ENCODE results near the gene FRS3. TPM values are rescaled to one million over a fixed set of nuclear protein-coding genes. Genes with fewer than 3 reads are reported as not detected.
A peak's percentile ranks its signal among the peaks of the same experiment; 100 is the strongest.

The FRS3 gene
- total and polyA plus RNA-seq, 9 of the 15 experiments (the other 6 are each of a cell fraction or from before 2014, with no cell fraction given), result 0.03 to 3.7 (median 1.6) TPM

DNA sequence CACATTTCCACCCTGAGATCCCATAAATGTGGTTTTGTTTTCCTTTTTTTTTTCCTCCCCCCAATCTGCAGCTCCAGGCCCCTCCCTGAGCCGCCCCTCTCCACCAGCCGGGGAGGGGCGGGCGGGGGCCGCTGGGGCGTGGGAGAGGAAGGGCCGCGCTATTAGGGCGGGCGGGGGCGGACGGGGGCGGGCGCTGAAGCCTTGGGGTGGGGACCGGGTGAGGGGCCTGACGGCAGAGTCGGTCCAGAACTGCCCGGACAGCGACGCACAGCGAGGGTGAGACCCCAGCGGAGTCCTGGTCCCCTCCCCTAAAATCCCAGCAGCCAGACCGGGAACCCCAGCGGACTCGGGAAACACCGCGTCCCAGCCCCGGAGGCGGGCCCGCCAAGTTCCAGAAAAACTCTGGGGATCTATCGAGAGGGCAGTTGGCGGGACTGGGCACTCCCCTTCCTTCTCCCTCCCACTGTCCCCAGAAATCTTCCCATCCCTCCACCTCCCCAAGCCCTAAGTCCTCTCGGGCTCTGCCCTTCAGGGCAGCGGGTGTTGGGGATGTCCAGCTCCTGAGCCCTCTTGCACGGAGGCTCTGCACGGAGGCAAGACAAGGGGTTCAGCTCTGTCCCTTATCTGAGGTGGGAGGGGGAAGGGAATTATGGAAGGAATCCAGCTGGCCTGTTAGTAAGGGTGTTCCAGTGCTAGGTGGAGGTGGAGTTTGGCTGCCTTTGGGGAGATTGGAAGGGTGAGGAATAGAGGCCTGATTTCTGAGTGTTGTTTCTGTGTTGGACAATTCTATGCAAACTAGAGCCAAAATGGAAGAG lies 1.1 kb upstream of the FRS3 start, which contains the start of gene PRICKLE4 (continued):
- TF ChIP-seq KLF16 (IDR thresholded peaks at IDR 0.05) (no peak), GTF2E2 (tag; IDR thresholded peaks at IDR 0.05) (no peak), MED1 (CRISPR knock-in tag; IDR thresholded peaks at IDR 0.05; ENCODE audit: borderline replicate concordance) (0 out of 2 replicates have a peak, but pooled peaks have one; percentile 46), KDM2B (CRISPR knock-in tag; IDR thresholded peaks at IDR 0.05) (0 out of 2 replicates have a peak, but pooled peaks have one; percentile 47), NFIX (CRISPR knock-in tag; IDR thresholded peaks at IDR 0.05; ENCODE audit: low read depth) (no peak), ELF4 (CRISPR knock-in tag; IDR thresholded peaks at IDR 0.05) (0 out of 2 replicates have a peak, but pooled peaks have one; percentile 65), CREB3 (tag; conservative IDR thresholded peaks at IDR 0.05; ENCODE audit: low read depth) (no peak), FOXJ2 (tag; IDR thresholded peaks at IDR 0.05) (no peak), MXI1 (IDR thresholded peaks at IDR 0.05; ENCODE audit: low read depth, low read length) (no peak), ARNT (IDR thresholded peaks at IDR 0.05) (no peak), SMARCE1 (IDR thresholded peaks at IDR 0.05) (0 out of 2 replicates have a peak, but pooled peaks have one; percentile 38), HIVEP1 (CRISPR knock-in tag; IDR thresholded peaks at IDR 0.05) (no peak), MCM3 (IDR thresholded peaks at IDR 0.05) (no peak), CHD1 (IDR thresholded peaks at IDR 0.05; ENCODE audit: low read length) (no peak), NFYB (IDR thresholded peaks at IDR 0.05; ENCODE audit: extremely low read depth, insufficient read length) (no peak), DIDO1 (tag; IDR thresholded peaks at IDR 0.05; ENCODE audit: low read depth) (no peak), TAF1 (IDR thresholded peaks at IDR 0.05; ENCODE audit: control insufficient read depth, extremely low read depth, insufficient read depth, low read length, severe bottlenecking) (no peak), RFX5 (IDR thresholded peaks at IDR 0.05; ENCODE audit: low read depth, low read length) (no peak), MYC (IDR thresholded peaks at IDR 0.05; ENCODE audit: low read depth, low read length) (0 out of 2 replicates have a peak, but pooled peaks have one; percentile 42), MYC (CRISPR knock-in tag; IDR thresholded peaks at IDR 0.05; ENCODE audit: borderline replicate concordance, low read depth) (no peak), CXXC5 (CRISPR knock-in tag; IDR thresholded peaks at IDR 0.05) (peak; percentile 10; the same call in 1 of the 2 replicates), ZNF695 (CRISPR knock-in tag; IDR thresholded peaks at IDR 0.05) (no peak), ZFX (CRISPR knock-in tag; IDR thresholded peaks at IDR 0.05) (0 out of 2 replicates have a peak, but pooled peaks have one; percentile 34), NCOA4 (IDR thresholded peaks at IDR 0.05; ENCODE audit: partially characterized antibody) (no peak)
- TF ChIP-seq, protein P1, sequence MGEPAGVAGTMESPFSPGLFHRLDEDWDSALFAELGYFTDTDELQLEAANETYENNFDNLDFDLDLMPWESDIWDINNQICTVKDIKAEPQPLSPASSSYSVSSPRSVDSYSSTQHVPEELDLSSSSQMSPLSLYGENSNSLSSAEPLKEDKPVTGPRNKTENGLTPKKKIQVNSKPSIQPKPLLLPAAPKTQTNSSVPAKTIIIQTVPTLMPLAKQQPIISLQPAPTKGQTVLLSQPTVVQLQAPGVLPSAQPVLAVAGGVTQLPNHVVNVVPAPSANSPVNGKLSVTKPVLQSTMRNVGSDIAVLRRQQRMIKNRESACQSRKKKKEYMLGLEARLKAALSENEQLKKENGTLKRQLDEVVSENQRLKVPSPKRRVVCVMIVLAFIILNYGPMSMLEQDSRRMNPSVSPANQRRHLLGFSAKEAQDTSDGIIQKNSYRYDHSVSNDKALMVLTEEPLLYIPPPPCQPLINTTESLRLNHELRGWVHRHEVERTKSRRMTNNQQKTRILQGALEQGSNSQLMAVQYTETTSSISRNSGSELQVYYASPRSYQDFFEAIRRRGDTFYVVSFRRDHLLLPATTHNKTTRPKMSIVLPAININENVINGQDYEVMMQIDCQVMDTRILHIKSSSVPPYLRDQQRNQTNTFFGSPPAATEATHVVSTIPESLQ (CRISPR knock-in tag; IDR thresholded peaks at IDR 0.05), result no peak
- TF ChIP-seq, protein P2, sequence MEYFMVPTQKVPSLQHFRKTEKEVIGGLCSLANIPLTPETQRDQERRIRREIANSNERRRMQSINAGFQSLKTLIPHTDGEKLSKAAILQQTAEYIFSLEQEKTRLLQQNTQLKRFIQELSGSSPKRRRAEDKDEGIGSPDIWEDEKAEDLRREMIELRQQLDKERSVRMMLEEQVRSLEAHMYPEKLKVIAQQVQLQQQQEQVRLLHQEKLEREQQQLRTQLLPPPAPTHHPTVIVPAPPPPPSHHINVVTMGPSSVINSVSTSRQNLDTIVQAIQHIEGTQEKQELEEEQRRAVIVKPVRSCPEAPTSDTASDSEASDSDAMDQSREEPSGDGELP (CRISPR knock-in tag; IDR thresholded peaks at IDR 0.05; ENCODE audit: borderline replicate concordance), result peak; percentile 65; the same call in 1 of the 2 replicates

All from K562 (cell line).